DMS153 treated with DMSO at 0.1 percent for 48 hours (cell line): Measurements from ENCODE around the gene CTDP1.

Experiments used
- DNase-seq: peaks from one replicate; lab custom pipeline; 2025; ENCODE audit not compliant: unreplicated experiment; lab: John Stamatoyannopoulos, UW

Gene CTDP1

DNA sequence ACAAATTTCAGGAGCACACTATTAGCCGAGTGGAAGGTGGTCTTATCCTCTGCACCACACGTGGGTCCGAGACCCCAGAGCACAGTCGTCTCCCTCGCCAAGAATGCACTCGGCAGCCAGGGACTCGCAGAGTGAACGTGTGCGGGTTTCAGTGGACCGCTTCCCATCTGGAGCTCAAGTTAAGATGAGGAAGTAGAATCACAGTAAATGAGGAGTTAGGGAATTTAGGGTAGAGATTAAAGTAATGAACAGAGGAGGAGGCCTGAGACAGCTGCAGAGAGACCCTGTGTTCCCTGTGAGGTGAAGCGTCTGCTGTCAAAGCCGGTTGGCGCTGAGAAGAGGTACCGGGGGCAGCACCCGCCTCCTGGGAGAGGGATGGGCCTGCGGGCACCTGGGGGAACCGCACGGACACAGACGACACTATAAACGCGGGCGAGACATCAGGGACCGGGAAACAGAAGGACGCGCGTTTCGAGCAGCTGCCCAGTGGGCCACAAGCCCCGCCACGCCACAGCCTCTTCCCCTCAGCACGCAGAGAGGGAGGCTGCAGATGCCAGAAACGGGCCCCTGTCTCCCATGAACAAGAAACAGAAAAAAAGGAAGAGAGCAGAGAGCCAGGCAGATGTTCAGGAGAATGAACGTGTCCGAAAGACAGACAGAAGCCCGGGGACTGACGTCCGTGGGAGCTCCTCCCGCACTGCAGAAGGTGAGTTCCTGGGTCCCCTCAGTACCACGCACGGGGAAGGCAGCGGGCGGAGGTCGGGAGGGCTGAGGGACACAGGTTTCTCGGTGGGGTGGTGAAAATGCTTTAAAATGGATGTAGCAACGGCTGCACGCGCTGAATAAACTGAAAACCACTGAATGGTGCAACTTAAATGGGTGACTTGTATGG, 112.7 kb downstream of the CTDP1 start:
- no peak for DNase-seq

- no peak for DNase-seq
Observed at GRCh38 chr18:79792988-79793355, 113.4 kb downstream of the CTDP1 start.

DNA sequence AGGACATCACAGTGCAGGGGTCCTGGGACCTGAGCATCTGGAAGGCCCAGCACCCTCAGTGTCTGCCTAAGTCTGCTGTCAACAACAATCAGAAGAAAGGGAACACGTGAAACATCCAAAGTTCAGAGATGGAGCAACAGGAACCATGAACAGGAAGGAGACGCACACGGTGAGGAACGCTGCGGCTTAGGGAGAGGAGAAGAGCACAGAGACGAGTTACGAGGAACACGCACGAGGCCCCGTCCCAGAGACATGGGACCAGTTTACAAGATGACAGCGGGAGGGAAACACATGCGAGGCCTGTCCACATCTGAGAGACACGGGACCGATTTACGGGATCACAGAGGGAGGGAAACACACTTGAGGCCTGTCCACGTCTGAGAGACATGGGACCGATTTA, 115.2 kb downstream of the CTDP1 start:
- DNase-seq = no peak

GRCh38 chr18:79795446-79795845, 115.8 kb downstream of the CTDP1 start:
- no peak for DNase-seq

- DNase-seq = no peak
Observed at GRCh38 chr18:79796016-79796415, 116.4 kb downstream of the CTDP1 start.

GRCh38 chr18:79796531-79797405, 117.2 kb downstream of the CTDP1 start:
- DNase-seq = no peak

- no peak for DNase-seq
Observed at GRCh38 chr18:79797518-79798345, 118.1 kb downstream of the CTDP1 start, which contains the start of gene KCNG2. KCNG2 (plus strand) TSS chr18:79797938; CDS start chr18:79863668, 65,730 bp downstream.

DNA sequence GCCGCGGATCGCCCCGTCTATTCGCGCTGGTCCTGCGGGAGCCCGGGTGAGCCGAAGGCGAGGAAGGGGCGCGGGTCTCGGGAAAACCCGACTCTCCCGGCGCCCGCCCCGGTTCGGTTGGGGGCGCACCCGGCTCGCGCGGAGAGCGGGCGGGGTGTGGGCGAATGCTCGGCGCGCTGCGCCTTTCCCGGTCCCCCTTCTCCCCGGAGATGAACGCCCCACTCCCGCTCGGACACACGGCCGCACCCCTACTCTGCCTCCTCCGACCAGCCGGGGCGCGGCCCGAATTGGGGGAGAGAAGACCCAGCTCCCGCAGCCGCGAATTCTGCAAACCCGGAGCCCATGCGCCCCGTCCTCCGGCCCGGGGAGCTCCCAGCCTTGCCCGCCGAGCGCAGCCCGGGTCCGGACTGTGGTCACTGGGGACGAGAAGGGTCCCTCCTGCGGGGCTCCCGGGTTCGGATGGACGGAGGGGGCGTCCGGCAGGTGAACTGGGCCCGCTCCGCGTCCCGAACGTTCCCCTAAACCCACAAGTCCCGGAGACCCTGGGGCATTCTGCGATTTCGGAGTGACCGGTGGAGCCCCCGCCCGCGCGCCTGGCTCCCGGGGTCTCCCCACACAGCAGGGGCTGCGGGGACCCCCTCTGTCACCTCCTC, 118.9 kb downstream of the CTDP1 start:
- no peak for DNase-seq

GRCh38 chr18:79798999-79799370, 119.4 kb downstream of the CTDP1 start:
- DNase-seq = no peak

DNA sequence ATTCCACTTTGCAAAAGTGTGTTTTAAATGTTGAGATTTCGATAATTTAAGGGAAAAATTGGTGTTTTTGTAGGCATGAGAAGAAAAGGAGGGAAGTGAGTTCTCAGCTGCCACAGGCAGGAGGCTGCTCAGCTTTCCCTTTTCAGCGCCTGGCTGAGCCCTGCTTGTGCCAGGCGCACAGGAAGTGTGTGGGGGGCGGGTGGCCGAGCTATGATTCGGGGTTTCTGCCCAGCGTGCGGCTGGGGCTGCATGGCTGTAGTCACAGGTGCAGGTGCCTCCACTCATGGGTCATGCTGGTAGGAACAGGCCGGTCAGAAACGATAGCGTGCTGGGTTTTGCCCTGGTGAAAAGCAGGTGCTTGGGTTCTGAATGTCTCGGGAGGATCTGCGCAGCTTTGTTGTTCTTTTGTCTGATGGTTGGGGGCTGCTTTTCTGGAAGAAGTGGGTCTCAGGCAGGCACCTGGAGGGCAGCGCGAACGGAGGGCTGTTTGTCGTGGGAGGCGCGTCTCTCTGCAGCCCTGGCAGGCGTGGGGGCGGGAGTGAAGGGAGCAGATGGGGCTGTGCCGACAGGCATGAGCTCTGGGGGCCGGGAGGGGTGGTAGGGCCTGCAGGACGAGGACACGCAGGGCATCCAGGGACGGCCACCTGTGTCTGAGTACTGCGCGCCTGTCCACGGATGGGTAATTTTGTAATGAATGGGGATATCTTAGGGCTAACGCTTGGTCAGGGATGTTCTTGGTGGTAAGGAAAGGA, 120.2 kb downstream of the CTDP1 start:
- DNase-seq = no peak

DNA sequence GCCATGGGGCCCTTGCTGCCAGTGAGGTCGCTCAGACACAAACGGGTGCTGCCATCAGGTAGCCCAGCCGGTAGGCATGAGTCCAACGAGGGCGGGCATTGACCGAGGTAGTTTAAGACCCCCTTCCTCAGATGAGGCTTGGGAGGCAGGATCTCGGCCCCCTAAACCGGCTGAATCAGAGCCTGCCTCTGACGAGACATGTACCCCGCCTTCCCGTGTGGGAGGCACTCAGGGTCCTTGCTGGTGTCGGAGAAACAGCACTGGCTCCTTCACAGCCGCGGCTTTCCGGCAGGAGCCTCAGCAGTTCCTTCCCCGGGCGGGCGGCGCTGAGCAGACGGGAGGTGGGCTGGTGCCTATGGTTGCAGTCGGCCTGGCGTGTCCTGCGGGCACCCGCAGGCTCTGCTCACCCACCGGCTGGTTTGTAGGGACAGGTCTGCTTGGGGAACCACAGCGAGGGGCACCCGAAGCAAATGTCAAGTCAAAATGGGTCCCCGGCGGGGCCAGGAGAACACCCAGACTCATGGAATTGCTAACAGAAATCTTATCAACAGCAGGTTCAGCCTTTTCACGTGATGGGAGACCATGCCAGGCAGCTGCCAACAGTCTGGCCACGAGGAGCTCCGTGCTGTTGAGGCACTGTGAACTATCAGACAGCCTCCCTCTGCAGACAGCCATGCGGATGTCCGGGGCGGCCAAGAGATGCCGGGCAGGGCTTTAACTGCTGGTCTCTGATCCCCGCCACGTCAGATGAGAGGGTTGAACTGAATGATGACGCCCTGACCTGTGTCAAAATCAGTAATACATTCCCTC, 121.0 kb downstream of the CTDP1 start:
- no peak for DNase-seq

- DNase-seq = no peak
Observed at GRCh38 chr18:79801217-79801616, 121.6 kb downstream of the CTDP1 start.

GRCh38 chr18:79801641-79802040, 122.0 kb downstream of the CTDP1 start:
- no peak for DNase-seq

GRCh38 chr18:79802298-79802697, 122.7 kb downstream of the CTDP1 start:
- DNase-seq = no peak

GRCh38 chr18:79803611-79804051, 124.0 kb downstream of the CTDP1 start:
- DNase-seq = no peak
